Upper lobe of left lung (tissue), 4 donors: ENCODE data around the gene FXYD7.

Experiments
- EP300 ChIP-seq, 4 donors: sonication (generic); formaldehyde crosslinking; IDR thresholded peaks; one replicate each; pipeline ENCODE4 v1.5.1; 2017; ENCODE audit warnings: antibody characterized with exemption in 4 of 4, control low read depth in 2 of 4
- POLR2A ChIP-seq, 4 donors: fragments of 450-650 bp; IDR thresholded peaks; one replicate each; pipeline ENCODE4 v1.5.1; 2016 to 2017; ENCODE audit warnings: antibody characterized with exemption in 4 of 4, mild to moderate bottlenecking in 2 of 4
- POLR2AphosphoS5 ChIP-seq, 2 donors: sonication (generic); formaldehyde crosslinking; IDR thresholded peaks; one replicate each; pipeline ENCODE4 v1.5.1; 2017; ENCODE audit warnings: antibody characterized with exemption in 2 of 2
- TF ChIP-seq, protein P1 (sequence below), 6 experiments: fragments of 450-650 bp in 4 of 6; fragments of 200-600 bp in 2 of 6; sonication (generic) in 2 of 6; IDR thresholded peaks; one replicate each; pipeline ENCODE4 v1.5.1; 2016 to 2019; ENCODE audit warnings: antibody characterized with exemption in 6 of 6

- TF ChIP-seq, protein P1, sequence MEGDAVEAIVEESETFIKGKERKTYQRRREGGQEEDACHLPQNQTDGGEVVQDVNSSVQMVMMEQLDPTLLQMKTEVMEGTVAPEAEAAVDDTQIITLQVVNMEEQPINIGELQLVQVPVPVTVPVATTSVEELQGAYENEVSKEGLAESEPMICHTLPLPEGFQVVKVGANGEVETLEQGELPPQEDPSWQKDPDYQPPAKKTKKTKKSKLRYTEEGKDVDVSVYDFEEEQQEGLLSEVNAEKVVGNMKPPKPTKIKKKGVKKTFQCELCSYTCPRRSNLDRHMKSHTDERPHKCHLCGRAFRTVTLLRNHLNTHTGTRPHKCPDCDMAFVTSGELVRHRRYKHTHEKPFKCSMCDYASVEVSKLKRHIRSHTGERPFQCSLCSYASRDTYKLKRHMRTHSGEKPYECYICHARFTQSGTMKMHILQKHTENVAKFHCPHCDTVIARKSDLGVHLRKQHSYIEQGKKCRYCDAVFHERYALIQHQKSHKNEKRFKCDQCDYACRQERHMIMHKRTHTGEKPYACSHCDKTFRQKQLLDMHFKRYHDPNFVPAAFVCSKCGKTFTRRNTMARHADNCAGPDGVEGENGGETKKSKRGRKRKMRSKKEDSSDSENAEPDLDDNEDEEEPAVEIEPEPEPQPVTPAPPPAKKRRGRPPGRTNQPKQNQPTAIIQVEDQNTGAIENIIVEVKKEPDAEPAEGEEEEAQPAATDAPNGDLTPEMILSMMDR (IDR thresholded peaks at IDR 0.05) = no peak
- TF ChIP-seq POLR2A (IDR thresholded peaks at IDR 0.05) (no peak), EP300 (IDR thresholded peaks at IDR 0.05) (no peak), POLR2AphosphoS5 (IDR thresholded peaks at IDR 0.05) (peak in 1 of 2 donors; percentile 13)
Measured at GRCh38 chr19:35107545-35107944, 35.5 kb upstream of the FXYD7 start.
